Natural killer cell (primary cell): ENCODE data around the gene LORICRIN. TPM values are rescaled to one million over a fixed set of nuclear protein-coding genes. Genes with fewer than 3 reads are reported as not detected.
"Not testable (repeated sequence)": the region's sequence is repeated elsewhere in the genome, so short reads cannot be mapped to it uniquely, and the experiment has no call there.

Experiments
- ATAC-seq, 3 donors: fragments of 150-1000 bp in 2 of 3; fragments of 200-7000 bp in 1 of 3; cut with Tn5 transposase; 1 replicate in 1 of 3; 2 replicates in 2 of 3; pipeline ENCODE4 v1.10.0; 2021; ENCODE audit warnings: mild to moderate bottlenecking in 2 of 3, moderate library complexity in 2 of 3
- DNase-seq, 2 donors: peaks; one replicate each; pipeline versions ENCODE4 v3.0.0 to v3.0.0-alpha.2; 2013 to 2021; ENCODE audit warnings: mixed read lengths in 1 of 2
- H3K27ac ChIP-seq: one replicate; pipeline ENCODE4 v1.5.1; 2013; ENCODE audit warnings: mild to moderate bottlenecking, low read length
- H3K27me3 ChIP-seq: one replicate; pipeline ENCODE4 v1.6.1; 2013; ENCODE audit warnings: low read length; ENCODE audit not compliant: control insufficient read depth, insufficient read depth
- H3K36me3 ChIP-seq: one replicate; pipeline ENCODE4 v1.6.1; 2013; ENCODE audit warnings: low read length; ENCODE audit not compliant: control insufficient read depth, insufficient read depth
- H3K4me1 ChIP-seq: one replicate; pipeline ENCODE4 v1.6.1; 2013; ENCODE audit warnings: low read length; ENCODE audit not compliant: control insufficient read depth, insufficient read depth
- H3K4me3 ChIP-seq: one replicate; pipeline ENCODE4 v1.5.1; 2013; ENCODE audit warnings: low read length
- H3K9me3 ChIP-seq: one replicate; pipeline ENCODE4 v1.6.1; 2013; ENCODE audit warnings: low read length; ENCODE audit not compliant: control insufficient read depth, insufficient read depth
- H3K27ac Mint-ChIP-seq, 2 donors: one replicate each; pipeline ENCODE4 v1.8.0; 2022; ENCODE audit warnings: mild to moderate bottlenecking in 2 of 2, mixed read lengths in 2 of 2, moderate library complexity in 1 of 2
- H3K27me3 Mint-ChIP-seq, 2 donors: one replicate each; pipeline ENCODE4 v1.8.0; 2022; ENCODE audit warnings: low read depth in 2 of 2, mixed read lengths in 2 of 2
- H3K36me3 Mint-ChIP-seq: one replicate; pipeline ENCODE4 v1.8.0; 2022; ENCODE audit warnings: mixed read lengths
- H3K4me1 Mint-ChIP-seq, 2 donors: one replicate each; pipeline ENCODE4 v1.8.0; 2022; ENCODE audit warnings: mixed read lengths in 2 of 2
- H3K4me3 Mint-ChIP-seq: one replicate; pipeline ENCODE4 v1.8.0; 2022; ENCODE audit warnings: mild to moderate bottlenecking, moderate library complexity, mixed read lengths
- H3K9me3 Mint-ChIP-seq, 2 donors: one replicate each; pipeline ENCODE4 v1.8.0; 2022; ENCODE audit warnings: mixed read lengths in 2 of 2
- WGBS: methylation state at CpG from one replicate; pipeline ENCODE4 v1.1.7; 2013; ENCODE audit warnings: missing lambda C conversion rate; ENCODE audit not compliant: insufficient coverage; 5-methylcytosine and 5-hydroxymethylcytosine counted together
- intact Hi-C: fragments of 100-400 bp; cut with micrococcal nuclease; formaldehyde crosslinking; loops from one replicate; pipeline ENCODE4 v1.14.2; 2022
- total RNA-seq, 4 donors: library from RNA; stranded (reverse); fragments of 120-200 nt in 1 of 4; gene quantifications; one replicate each; pipeline versions ENCODE4 v1.2.3 to v1.2.4, GENCODE V29; 2013 to 2022
- TF ChIP-seq, protein P1 (sequence below): fragments of 200-600 bp; IDR thresholded peaks from one replicate; pipeline ENCODE4 v1.8.0; 2022; ENCODE audit warnings: antibody characterized with exemption

Gene LORICRIN
- total RNA-seq, 3 donors from 2014 or later (not counting 1 experiment from before 2014, with no cell fraction given), result not detected

DNA sequence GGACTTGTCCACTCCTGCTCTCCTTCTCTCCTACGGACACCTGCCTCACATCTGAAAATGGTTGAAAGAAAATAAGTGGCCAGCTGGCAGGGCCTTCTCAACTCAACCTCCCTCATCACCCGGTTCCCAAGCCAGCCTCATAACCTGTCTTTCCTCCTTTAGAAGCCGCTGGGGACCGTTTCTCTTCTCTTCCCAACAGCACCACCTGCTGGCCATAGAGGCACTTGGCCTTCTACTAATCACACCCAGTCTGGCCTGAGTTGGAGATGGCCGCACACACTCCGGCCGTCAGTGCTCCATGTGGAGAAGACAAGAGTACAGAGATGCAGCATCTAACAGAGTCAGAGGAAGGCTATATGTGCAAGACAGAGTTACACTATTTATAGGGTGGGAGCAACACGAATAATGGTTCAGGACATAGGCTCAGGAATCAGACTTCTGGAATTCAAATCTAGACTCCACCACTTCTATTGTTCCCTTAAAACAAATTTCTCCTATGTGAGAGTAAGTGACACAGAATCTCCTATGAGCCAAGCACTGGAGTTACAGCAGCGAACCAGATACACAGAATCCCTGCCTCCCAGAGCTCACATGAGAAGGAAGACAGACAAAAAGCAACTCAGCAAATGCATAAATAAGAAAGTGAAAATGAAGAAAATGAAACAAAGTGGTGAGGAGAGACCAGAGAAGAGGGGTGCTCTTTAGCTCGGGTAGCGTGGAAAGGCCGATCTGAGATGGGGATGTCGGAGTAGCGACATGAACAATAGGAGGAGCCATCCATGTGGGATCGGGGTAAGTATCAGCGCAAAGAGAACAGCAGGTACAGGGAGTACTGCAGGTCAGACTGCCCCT lies 36.2 kb upstream of the LORICRIN start:
- H3K36me3 Mint-ChIP-seq, H3K36me3 ChIP-seq, H3K27me3 ChIP-seq, H3K27ac Mint-ChIP-seq, H3K4me1 ChIP-seq, H3K9me3 Mint-ChIP-seq, intact Hi-C loops, H3K4me3 Mint-ChIP-seq, H3K9me3 ChIP-seq, H3K4me1 Mint-ChIP-seq, H3K27ac ChIP-seq, H3K4me3 ChIP-seq: not testable (repeated sequence)
- 53% methylated on average over 14 of the region's 16 CpGs for WGBS
- TF ChIP-seq, protein P1, sequence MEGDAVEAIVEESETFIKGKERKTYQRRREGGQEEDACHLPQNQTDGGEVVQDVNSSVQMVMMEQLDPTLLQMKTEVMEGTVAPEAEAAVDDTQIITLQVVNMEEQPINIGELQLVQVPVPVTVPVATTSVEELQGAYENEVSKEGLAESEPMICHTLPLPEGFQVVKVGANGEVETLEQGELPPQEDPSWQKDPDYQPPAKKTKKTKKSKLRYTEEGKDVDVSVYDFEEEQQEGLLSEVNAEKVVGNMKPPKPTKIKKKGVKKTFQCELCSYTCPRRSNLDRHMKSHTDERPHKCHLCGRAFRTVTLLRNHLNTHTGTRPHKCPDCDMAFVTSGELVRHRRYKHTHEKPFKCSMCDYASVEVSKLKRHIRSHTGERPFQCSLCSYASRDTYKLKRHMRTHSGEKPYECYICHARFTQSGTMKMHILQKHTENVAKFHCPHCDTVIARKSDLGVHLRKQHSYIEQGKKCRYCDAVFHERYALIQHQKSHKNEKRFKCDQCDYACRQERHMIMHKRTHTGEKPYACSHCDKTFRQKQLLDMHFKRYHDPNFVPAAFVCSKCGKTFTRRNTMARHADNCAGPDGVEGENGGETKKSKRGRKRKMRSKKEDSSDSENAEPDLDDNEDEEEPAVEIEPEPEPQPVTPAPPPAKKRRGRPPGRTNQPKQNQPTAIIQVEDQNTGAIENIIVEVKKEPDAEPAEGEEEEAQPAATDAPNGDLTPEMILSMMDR, result peak; percentile 64
- H3K27me3 Mint-ChIP-seq, result peaks cover 7 to 29% of the 10 kb centered on the region in 2 donors
- peak in 2 of 3 donors; percentile 70 to 78 for ATAC-seq
- DNase-seq, result peak; percentile 29 to 49

DNA sequence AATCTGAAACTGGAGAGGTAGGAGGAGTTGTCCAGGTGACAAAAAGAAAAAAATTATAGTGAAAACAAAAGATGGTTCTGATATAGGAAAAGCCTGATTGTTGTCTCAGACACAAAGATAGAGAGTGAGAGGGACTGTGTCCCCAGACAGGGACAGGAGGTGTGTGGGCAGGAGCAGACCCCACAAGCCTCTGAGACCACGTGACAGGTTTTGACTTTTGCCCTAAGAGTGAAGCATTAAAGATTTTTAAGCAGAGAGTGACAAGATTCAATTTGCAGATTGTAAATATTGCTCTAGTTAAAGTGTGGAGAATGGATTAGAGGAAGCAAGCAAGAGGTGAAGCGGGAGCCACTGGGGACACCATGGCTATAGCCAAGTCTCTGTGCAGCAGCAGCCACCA lies 31.7 kb upstream of the LORICRIN start:
- H3K4me3 Mint-ChIP-seq, result no peak overlapping the region
- WGBS, result 79% methylated on average over 2 of the region's 2 CpGs

DNA sequence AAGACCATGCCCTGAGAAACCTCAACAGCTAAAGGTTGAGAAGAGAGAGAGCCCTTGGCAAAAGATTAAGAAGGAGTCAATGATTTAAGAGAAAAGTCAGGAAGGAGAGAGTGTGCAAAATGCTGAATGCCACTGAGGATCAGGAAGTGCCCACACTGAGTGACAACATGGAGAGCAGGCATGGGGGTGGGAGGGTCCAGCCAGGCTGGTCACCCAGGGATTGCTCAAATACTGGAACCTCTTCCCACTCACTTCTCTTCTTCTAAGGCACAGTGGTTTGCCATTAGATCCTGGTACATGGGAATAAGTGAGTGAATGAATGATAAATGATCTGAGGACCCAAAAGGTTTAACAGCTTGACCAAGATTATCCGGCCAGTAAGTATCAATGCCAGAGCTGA lies 31.0 kb upstream of the LORICRIN start:
- Histone ChIP-seq H3K9me3 (no peaks in the 10 kb centered on the region), H3K27ac (no peak overlapping the region), H3K36me3 (no peaks in the 10 kb centered on the region), H3K4me3 (no peak overlapping the region), H3K27me3 (no peaks in the 10 kb centered on the region), H3K4me1 (peaks cover 6% of the 10 kb centered on the region)
- TF ChIP-seq, protein P1, result no peak
- no peaks in the 10 kb centered on the region for H3K4me1 Mint-ChIP-seq
- no peak overlapping the region for H3K4me3 Mint-ChIP-seq
- WGBS, result 88% methylated on average over 1 of the region's 1 CpG
- DNase-seq (no peak), ATAC-seq (no peak)
- intact Hi-C loops, result no loop called here
- peaks cover 15 to 19% of the 10 kb centered on the region in 2 donors for H3K27me3 Mint-ChIP-seq
- H3K27ac Mint-ChIP-seq, result no peak overlapping the region
- no peaks in the 10 kb centered on the region for H3K9me3 Mint-ChIP-seq
- no peaks in the 10 kb centered on the region for H3K36me3 Mint-ChIP-seq

More for the DNA sequence above, 31.7 kb upstream of the LORICRIN start:
- Mint-ChIP-seq H3K4me1 (peaks cover 0 to 6% of the 10 kb centered on the region in 2 donors), H3K27ac (no peak overlapping the region), H3K27me3 (peaks cover 20% of the 10 kb centered on the region in 2 donors), H3K9me3 (no peaks in the 10 kb centered on the region), H3K36me3 (no peaks in the 10 kb centered on the region)
- H3K36me3 ChIP-seq, result no peaks in the 10 kb centered on the region
- H3K27me3 ChIP-seq, result no peaks in the 10 kb centered on the region
- H3K4me1 ChIP-seq, result peaks cover 6% of the 10 kb centered on the region
- intact Hi-C loops, result no loop called here
- H3K9me3 ChIP-seq, result no peaks in the 10 kb centered on the region
- no peak overlapping the region for H3K27ac ChIP-seq
- H3K4me3 ChIP-seq, result no peak overlapping the region
- TF ChIP-seq, protein P1, result no peak
- DNase-seq, result no peak
- ATAC-seq, result no peak

DNA sequence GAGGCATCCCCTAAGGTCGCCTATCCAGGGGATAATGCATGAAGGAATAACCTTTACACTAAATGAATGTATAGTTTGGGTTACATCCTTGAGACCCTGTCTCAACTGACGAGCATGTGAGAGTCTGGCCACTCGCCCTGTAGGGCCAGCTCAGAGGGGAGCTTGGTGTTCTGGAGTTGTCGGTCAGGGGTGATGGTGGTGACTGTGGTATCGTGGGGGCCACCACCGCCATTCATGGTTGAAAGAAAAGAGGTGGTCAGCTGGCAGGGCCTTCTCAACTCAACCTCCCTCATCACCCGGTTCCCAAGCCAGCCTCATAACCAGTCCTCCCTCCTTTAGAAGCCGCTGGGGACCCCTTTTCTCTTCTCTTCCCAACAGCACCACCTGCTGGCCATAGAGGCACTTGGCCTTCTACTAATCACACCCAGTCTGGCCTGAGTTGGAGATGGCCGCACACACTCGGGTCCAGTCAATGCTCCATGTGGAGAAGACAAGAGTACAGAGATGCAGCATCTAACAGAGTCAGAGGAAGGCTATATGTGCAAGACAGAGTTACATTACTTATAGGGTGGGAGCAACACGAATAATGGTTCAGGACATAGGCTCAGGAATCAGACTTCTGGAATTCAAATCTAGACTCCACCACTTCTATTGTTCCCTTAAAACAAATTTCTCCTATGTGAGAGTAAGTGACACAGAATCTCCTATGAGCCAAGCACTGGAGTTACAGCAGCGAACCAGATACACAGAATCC lies 30.2 kb upstream of the LORICRIN start:
- H3K36me3 ChIP-seq, intact Hi-C loops, H3K4me1 ChIP-seq, H3K27me3 ChIP-seq, H3K4me1 Mint-ChIP-seq, H3K27ac Mint-ChIP-seq, H3K9me3 ChIP-seq, H3K9me3 Mint-ChIP-seq, H3K27ac ChIP-seq, H3K4me3 Mint-ChIP-seq, H3K4me3 ChIP-seq, H3K36me3 Mint-ChIP-seq: not testable (repeated sequence)
- peak in 1 of 2 donors; percentile 4 for DNase-seq
- peaks cover 13 to 14% of the 10 kb centered on the region in 2 donors for H3K27me3 Mint-ChIP-seq
- peak in 1 of 3 donors; percentile 64 for ATAC-seq
- 62% methylated on average over 9 of the region's 12 CpGs for WGBS
